NOMO-1 treated with dmso at 0.1 percent for 144 hours (cell line): Measurements from ENCODE around the gene RUNX1.
A peak's percentile ranks its signal among the peaks of the same experiment; 100 is the strongest.

Experiments
- DNase-seq: peaks from one replicate; lab custom pipeline; 2025; ENCODE audit not compliant: unreplicated experiment; lab: John Stamatoyannopoulos, UW

RUNX1 gene

DNA sequence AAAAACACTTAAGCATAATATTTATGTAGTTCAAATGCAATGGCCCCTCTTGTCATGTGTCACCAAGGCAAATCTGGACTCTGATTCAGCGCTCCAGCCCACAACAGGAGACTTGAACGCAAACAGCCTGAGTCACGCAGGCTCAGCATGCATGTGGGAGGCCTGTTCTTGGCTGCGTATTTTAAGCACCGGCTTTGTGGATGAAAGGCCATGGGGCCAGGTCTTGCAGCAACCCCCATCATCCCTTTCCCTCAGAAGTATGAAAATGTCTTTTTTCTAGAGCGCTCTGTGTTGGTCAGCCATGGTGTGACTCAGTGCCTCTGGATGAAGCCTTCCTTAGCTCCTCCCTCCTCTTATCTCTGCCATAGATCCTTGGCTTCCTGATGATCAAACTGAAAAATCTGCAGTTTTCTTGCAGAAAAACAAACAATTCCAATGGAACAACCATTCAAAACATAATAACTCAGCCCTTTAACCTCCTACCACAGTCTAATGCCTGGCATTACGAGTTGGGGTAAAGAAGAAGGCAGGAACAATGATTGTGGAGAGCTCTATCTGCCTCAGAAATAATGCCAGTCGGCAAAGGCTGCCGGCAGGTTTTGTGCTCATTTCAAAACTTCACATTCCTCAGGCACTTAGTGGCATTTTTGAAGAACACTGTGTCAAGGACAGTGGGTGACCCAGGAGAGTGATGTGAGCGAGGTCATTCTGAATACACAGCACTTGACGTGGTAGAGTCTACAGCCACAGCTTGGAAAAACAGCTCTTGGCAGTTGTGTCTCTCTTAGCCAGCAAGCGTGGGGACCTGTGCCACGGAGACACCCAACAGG lies 212.8 kb downstream of the RUNX1 start:
- peak; percentile 17 for DNase-seq

DNA sequence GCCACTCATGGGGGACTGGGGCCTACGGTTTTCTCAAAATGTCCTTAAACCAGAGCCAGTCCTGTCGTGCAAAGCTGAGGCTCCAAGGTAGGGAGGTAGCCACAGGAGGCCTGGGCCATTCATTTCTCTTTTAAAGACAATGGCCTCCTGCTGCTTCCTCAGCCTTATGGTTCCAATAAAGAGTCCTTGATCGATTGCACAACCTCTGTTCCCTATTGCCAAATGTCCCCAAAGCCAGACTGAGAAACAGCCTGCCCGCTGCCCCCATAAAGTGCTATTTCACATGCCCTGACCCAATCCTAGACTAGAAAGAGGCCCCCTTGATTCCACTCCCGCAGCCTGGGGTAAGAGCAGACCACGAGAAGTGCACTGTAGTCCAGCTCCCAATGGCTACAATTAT lies 213.6 kb downstream of the RUNX1 start:
- peak; percentile 79 for DNase-seq

DNA sequence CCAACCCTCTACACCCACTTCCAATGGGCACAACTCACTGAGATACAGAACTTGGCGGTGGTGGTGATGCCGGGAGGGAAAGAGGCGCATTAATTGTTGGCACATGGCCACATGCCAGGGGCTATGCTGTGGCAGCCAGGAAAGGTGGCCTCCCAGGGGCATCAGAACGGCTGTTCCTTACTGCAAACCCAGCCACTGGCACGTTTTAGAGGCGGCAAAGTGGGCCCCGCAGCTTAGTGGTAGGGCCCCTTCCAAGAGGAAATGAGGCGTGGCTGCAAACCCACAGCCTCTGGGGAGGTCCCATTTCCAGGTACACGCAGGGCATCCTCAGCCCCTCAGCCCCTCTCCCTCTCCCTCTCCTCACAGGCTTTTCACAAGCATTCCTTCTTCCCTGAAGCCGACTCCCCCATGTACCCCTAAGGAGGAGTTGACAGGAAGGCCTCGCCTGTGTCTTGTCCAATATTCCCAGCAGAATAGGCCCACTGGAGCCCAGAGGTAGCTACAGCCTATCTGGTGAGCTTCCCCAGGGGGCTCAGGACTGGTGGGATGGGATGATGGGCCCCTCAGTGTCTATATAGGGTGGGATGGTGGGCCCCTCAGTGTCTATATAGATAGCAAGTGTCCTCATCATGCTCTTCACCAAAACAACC lies 214.1 kb downstream of the RUNX1 start:
- DNase-seq, result peak; percentile 34

DNA sequence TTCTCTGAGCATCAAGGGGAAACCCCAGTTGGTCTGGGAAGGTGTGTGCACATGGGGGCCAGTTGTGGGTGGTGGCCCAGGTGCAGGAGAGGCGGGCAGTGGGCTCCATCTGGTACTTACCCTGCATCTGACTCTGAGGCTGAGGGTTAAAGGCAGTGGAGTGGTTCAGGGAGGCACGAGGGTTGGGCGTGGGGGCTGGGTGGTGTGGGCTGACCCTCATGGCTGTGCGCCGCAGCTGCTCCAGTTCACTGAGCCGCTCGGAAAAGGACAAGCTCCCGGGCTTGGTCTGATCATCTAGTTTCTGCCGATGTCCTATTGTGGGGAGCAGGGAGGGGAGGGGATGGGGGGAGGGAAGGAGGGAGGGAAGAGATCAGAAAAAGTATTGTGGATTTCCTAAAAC lies 214.8 kb downstream of the RUNX1 start:
- no peak for DNase-seq

DNA sequence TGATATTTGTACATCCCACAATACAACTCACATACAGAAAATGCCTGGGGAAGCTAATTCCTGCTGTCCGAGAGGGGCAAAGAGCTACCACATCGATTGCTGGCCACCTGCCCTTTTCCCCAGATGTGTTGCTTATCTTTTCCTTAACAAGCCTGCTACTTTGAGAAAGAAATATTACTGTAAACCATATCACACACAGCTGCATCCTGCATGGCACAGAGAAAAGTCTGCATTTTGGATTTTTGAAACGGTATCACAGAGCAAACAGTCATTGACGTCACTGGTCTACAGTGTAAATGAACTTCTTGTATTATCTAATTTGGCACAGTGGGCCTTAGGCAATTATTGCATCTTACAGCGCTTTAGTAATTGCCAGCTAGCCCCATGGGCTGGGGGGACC lies 215.6 kb downstream of the RUNX1 start:
- DNase-seq, result no peak

DNA sequence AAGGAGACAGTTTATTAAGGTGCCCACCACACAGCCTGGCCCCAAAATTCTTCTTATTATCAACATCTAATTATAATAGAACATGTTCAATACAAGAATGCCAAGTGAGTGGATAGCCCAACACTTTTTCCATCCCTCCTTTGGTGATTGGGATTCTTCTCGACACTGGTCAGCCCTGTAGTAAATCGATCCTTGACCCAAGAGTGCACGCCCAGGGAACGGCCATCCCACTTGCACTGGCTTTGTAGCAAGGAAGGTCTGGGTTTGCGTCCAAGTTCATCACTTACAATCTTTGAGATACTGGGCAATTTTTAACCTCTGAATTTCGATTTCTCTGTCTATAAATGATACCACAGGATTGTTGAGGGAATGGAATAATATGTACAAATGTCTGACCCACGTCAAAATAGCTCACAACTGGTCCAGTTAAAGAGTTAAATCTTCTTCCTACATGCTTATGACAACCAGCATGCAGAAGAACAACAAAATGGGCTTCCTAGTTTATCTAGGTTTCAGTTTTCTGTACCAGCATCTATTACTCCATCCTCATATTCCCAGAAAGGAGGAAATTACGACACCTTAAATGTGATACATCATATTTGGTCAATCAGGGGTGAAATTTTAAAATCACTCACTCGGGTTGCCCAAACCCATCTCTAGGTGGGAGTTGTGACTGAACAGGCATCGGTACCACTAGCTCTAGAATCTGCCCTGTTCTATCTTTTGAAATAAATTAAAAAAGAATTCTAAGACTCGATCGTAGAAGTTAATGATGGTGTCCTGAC lies 218.5 kb downstream of the RUNX1 start:
- no peak for DNase-seq

DNA sequence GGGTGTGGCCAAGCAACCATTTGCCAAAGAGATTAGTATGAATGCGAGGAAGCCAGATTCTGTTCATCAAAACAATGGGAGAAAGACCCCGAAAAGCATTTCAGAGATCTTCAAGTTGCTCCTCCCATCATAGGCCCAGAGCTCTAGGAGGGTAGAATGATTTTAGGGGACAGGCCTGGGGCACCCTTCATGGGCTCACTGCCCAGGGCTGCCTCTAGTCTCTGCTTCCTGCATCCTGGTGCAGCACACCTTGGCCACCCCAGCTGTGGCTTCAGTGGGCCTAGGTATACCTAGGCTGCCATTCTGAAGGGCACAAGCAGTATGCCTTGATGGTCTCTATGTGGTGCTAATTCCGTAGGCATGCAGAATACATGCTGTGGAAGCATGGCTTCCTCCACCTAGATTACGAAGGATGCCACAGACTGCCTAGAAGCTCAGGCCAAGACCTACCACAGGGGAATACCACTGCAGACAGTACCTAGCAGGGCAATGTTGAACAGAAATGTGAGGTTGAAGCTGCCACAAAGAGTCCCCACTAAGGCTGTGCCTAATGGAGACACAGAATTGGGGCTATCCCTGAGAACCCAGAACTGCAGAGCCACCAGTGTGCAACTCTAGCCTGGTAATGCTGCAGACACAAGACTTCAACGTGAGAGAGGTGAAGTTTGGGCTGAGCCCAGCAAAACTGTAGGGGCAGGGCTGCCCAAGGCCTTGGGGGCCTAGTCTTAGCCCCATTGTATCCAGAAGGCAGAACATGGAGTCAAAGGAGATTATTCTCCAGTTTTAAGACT lies 221.5 kb downstream of the RUNX1 start:
- DNase-seq, result no peak

DNA sequence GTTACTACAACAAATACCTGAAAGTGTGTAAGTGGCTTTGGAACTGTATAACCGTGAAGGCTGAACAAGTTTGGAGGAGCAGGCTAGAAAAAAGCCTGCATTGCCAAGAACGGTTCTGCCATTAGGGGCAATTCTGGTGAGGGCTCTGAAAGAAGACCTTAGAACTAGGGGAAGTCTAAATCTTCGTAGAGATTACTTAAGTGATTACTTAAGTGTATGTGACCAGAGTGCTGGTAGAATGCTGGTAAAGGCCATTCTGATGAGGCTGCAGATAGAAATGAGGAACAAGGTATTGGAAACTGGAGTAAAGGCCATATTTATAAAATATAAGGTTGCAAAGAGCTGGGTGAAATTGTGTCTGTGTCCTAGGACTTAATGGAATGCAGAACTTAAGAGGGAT lies 222.3 kb downstream of the RUNX1 start:
- DNase-seq, result peak; percentile 59

DNA sequence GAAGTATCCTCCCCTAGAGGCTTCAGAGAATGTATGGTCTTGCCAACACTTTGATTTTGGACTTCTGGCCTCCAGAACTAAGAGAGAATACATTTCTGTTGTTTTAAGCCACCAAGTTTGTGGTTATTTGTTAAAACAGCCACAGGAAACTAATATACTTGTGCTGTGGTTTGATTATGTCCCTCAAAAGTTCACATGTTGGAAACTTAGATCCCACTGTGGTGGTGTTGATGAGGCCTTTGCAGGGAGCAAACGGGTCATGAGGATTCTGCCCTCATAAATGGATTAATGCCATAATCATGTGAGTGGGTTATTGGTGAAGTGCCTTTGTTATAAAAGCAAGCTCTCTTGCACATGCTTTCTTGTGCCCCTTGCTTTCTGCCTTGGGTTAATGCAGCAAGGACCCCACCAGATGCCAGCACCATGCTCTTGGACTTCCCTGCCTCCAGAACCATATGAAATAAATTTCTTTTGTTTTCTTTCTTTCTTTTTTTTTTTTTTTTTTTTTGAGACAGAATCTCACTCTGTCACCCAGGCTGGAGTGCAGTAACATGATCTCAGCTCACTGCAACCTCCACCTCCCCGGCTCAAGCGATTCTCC lies 223.1 kb downstream of the RUNX1 start:
- DNase-seq, result no peak

DNA sequence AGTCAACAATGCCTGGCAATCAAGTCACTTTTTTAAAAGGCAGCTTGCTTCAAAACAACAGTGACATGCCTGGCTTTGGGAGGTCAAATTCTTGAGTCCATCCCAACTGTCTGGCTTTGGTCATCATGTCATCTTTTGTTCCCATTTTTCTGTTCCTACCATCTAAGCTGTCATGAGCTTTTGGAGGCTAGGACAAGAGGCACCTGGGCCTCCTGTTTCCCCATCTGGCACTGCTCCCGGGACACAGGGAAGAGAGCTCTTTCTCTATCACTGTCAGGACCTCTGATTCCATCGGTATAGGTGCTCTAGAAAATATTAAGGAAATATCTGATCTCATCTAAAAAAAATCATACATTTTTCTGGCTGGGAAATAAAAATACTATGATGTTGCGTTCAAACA lies 224.0 kb downstream of the RUNX1 start:
- no peak for DNase-seq

DNA sequence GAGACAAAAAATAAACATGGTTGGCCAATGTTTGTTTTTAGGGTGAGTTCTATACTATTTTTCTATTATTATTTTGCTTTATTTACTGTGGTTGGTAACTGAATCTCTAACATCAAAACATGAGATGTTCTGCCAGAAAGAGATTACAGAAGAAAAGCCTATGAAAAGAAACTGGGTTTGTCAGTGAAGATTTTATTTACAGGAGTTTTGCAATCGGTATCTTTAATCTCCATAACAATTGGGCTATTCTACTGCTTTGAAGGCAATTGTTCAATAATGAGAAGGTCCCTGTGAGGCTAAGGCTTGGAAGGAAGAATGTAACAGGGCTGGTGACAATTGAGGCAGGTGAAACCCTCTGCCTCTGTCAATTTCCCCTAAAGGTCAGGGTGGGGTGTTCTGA lies 224.8 kb downstream of the RUNX1 start:
- DNase-seq, result no peak

DNA sequence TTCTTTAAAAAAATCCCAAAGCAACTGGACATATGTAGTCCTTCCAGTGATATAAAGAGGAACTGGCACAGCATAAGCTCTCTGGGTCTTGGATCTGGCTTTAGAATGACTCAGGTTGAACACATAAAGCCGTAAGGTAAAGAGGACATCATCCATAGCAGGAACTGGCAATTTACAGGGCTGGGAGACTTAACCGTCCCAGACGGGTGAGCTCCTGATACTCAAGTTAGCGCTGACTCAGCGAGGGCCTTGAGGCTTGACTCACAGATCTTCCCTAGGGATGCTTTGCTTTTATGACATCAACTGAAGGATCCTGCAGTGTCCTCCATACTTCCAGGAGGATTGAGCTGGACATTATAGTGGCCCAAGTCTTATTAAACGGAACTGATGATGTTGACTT lies 226.2 kb downstream of the RUNX1 start:
- no peak for DNase-seq

DNA sequence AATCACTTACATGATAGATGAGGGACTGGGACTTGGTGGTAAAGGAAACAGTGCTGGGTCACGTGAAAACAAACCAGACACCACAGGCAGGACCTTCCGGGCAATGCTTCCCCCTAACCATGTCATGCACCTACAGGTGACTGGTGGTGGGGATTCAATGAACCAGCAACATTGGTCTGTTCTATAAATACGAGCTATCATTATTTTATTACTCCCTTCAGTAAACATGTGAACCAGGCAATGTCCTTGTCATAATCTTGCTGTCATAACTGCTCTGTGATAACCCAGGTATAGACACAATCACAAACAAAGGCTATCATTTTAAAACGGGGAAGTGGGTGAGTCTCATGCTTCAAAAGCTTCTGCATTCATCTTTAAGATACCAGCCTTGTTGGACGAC lies 226.9 kb downstream of the RUNX1 start:
- DNase-seq, result no peak

DNA sequence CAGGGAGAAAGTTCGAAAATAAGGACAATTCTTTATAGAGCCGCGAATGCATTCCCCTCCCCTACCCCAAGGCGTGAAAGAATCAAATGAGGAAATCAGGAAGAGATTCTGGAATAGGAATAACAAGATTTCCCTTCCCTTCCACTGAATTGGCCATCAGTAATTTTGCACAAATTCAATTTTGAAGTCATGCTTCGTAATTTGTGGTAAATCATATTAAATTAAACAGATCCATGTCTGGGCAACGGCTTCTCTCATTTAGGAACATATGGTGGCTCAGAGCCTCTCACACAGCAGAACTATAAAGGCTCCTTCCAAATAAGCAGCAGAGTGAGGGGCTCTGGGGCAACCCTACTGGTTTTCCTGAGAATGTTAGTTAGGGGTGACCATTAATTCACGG lies 227.4 kb downstream of the RUNX1 start:
- no peak for DNase-seq

DNA sequence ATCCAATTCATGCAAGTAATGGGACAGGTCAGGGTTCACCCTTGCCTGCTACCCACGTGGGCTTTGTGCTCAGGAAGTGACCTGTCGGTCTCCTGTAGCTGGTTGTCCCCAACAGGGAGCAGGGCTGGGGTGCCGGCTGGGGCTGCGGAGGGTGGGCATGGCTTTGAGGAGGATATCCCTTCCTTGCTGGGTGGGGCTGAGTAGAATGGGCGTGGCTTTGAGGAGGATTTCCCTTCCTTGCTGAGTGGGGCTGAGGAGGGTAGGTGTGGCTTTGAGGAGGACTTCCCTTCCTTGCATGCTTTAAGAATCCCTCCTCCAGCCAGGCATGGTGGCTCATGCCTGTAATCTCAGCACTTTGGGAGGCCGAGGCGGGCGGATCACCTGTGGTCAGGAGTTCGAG lies 229.1 kb downstream of the RUNX1 start:
- DNase-seq, result no peak

DNA sequence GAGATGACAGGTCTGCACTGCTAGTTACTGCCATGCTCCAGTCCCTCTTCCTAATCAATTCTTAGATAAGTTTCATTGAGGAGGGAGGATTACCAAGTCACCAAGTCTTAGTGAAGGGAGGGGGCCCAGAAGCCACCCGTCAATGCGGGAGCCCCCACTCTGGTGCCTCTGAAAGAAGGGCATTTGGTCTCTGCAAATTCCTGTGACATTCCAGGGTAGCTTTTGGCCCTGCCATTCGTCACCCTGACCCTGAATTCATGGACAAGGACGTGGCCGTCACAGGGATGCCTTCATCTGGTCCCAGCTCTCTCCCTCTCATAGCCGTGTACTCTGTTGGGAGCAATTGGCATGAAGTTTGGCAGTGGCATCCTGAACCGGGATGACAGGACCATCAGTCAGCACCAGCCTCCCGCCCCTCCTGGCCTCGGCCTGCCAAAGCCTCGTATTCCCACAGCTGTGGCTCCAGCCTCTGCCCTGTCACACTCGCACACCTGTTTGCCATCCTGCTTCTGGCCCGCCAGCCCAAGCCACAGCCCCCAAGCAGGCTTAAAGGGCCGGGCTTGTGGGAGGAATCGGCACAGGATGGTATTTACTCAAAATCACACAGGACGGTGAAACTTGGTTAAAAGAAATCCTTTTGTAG lies 229.6 kb downstream of the RUNX1 start:
- DNase-seq, result no peak

DNA sequence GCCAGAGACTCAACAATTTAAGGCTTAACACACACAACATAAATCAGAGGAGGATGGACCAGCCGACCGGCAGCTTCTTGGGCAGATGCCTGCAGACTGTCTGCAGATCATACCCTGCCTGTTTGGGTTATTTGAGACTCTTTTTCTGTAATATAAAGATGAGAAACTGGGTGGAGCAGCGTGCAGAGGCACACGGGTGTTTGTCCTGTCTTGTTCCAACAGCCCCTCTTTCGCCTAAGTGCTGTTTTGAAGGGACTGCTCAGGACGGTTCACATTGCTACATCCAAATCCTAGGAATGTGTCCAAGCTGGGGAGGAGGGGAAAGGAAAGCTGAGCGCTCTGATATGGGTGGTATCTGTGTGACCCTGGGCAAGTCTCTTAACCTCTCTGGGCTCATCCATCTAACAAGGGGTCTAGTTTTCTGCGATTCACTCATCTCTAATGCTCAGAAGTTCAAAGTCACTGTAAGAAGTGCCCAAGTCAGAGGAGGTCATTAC lies 230.4 kb downstream of the RUNX1 start:
- DNase-seq, result no peak

DNA sequence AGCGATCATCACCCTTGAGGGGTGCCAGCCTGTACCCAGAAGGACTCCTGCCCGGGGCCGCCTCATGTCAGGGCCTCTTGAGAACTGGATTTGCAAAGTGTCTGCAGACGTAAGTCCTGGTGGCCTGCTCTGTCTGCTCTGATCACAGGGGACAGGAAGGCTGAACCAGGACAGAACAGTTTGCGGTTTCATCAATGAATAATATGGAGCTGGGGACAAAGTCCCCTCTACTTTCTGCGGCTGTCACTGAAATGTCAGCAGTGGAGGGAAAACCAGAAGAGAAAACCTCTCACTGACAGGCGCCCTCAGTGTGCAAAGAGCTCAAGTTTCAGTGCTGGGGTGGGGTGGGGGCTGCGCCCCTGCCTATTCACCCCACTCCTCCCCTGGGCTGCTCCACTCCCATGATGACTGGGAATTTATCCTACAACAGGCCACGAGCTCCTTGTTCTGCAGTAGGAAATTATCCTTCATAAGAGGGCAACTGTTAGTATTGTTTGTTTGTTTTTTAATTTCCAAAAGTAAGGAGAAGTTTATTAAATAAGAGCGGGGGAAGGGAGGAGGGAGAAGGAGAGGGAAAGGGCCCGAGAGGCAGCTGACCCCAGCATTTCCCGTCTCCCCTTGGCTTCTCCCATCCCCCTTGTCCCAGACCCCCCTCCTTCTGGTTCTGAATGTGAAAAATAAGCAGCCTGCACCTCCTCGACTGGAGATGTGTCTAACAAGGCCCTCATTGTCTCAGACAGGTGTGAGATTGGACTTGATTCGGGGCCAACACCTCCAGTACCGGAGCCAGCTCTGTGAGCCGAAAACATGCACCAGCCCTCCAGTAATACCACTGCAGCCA lies 231.1 kb downstream of the RUNX1 start:
- no peak for DNase-seq
